ENCODE measurements around the gene PIEZO2. TPM values are rescaled to one million over a fixed set of nuclear protein-coding genes. Genes with fewer than 3 reads are reported as not detected.

PIEZO2 gene
- total RNA-seq, 4 donors from 2014 or later: 2.4 to 5.2 (median 3.3) TPM

GRCh38 chr18:10768221-10768620, 381.1 kb downstream of the PIEZO2 start:
- Histone ChIP-seq H3K27ac (replicated peaks in 1 of 4) (no peak overlapping the region), H3K9me3 (peaks cover 0 to 7% (median 0%) of the 10 kb centered on the region in 4 donors), H3K36me3 (no peaks in the 10 kb centered on the region), H3K4me3 (no peak overlapping the region), H3K27me3 (no peaks in the 10 kb centered on the region), H3K4me1 (no peaks in the 10 kb centered on the region)
- intact Hi-C loops (cut with DNase I): no loop called here
- DNase-seq (ENCODE audit: extremely low spot score): no peak
- 85% methylated on average over 5 of the region's 5 CpGs for WGBS
- no peak for TF ChIP-seq POLR2AphosphoS5 (IDR thresholded peaks at IDR 0.05)
- TF ChIP-seq CTCF (IDR thresholded peaks at IDR 0.05): no peak
- TF ChIP-seq POLR2A (IDR thresholded peaks at IDR 0.05; ENCODE audit: low read depth): no peak
- no peak for TF ChIP-seq EP300 (IDR thresholded peaks at IDR 0.05)

GRCh38 chr18:10767658-10768057, 381.7 kb downstream of the PIEZO2 start:
- no peak overlapping the region for H3K4me3 ChIP-seq
- DNase-seq (ENCODE audit: extremely low spot score): no peak
- no peak overlapping the region for H3K27ac ChIP-seq (replicated peaks in 1 of 4)
- H3K4me1 ChIP-seq: no peaks in the 10 kb centered on the region
- 79% methylated on average over 5 of the region's 5 CpGs for WGBS
- peaks cover 0 to 7% (median 0%) of the 10 kb centered on the region in 4 donors for H3K9me3 ChIP-seq
- H3K36me3 ChIP-seq: no peaks in the 10 kb centered on the region
- no peaks in the 10 kb centered on the region for H3K27me3 ChIP-seq
- intact Hi-C loops (cut with DNase I): no loop called here
- TF ChIP-seq POLR2AphosphoS5 (IDR thresholded peaks at IDR 0.05) (no peak), CTCF (IDR thresholded peaks at IDR 0.05) (no peak), POLR2A (IDR thresholded peaks at IDR 0.05; ENCODE audit: low read depth) (no peak), EP300 (IDR thresholded peaks at IDR 0.05) (no peak)

GRCh38 chr18:10760986-10761385, 388.4 kb downstream of the PIEZO2 start:
- no peak for TF ChIP-seq POLR2AphosphoS5 (IDR thresholded peaks at IDR 0.05)
- no peak for TF ChIP-seq CTCF (IDR thresholded peaks at IDR 0.05)
- no peak for TF ChIP-seq POLR2A (IDR thresholded peaks at IDR 0.05; ENCODE audit: low read depth)
- TF ChIP-seq EP300 (IDR thresholded peaks at IDR 0.05): no peak
- DNase-seq (ENCODE audit: extremely low spot score): no peak
- intact Hi-C loops (cut with DNase I): no loop called here
- WGBS: 95% methylated on average over 5 of the region's 5 CpGs
- no peak overlapping the region for H3K27ac ChIP-seq (replicated peaks in 1 of 4)
- H3K27me3 ChIP-seq: no peaks in the 10 kb centered on the region
- H3K36me3 ChIP-seq: no peaks in the 10 kb centered on the region
- no peaks in the 10 kb centered on the region for H3K9me3 ChIP-seq
- no peak overlapping the region for H3K4me3 ChIP-seq
- no peaks in the 10 kb centered on the region for H3K4me1 ChIP-seq

GRCh38 chr18:10759241-10759640, 390.1 kb downstream of the PIEZO2 start:
- WGBS: 85% methylated on average over 7 of the region's 7 CpGs
- TF ChIP-seq POLR2A (IDR thresholded peaks at IDR 0.05; ENCODE audit: low read depth) (no peak), POLR2AphosphoS5 (IDR thresholded peaks at IDR 0.05) (no peak), CTCF (IDR thresholded peaks at IDR 0.05) (no peak), EP300 (IDR thresholded peaks at IDR 0.05) (no peak)
- Histone ChIP-seq H3K4me1 (no peaks in the 10 kb centered on the region), H3K9me3 (no peaks in the 10 kb centered on the region), H3K27ac (replicated peaks in 1 of 4) (no peak overlapping the region), H3K4me3 (no peak overlapping the region), H3K36me3 (no peaks in the 10 kb centered on the region), H3K27me3 (peaks cover 0 to 4% (median 0%) of the 10 kb centered on the region in 4 donors)
- intact Hi-C loops (cut with DNase I): no loop called here
- no peak for DNase-seq (ENCODE audit: extremely low spot score)

GRCh38 chr18:10757946-10758345, 391.4 kb downstream of the PIEZO2 start:
- Histone ChIP-seq H3K9me3 (no peaks in the 10 kb centered on the region), H3K4me3 (no peak overlapping the region), H3K4me1 (no peaks in the 10 kb centered on the region), H3K36me3 (no peaks in the 10 kb centered on the region), H3K27ac (replicated peaks in 1 of 4) (no peak overlapping the region), H3K27me3 (peaks cover 0 to 4% (median 0%) of the 10 kb centered on the region in 4 donors)
- intact Hi-C loops (cut with DNase I): no loop called here
- no peak for TF ChIP-seq POLR2AphosphoS5 (IDR thresholded peaks at IDR 0.05)
- no peak for TF ChIP-seq POLR2A (IDR thresholded peaks at IDR 0.05; ENCODE audit: low read depth)
- no peak for TF ChIP-seq CTCF (IDR thresholded peaks at IDR 0.05)
- TF ChIP-seq EP300 (IDR thresholded peaks at IDR 0.05): no peak
- no peak for DNase-seq (ENCODE audit: extremely low spot score)
- 94% methylated on average over 6 of the region's 6 CpGs for WGBS
